HEK293 (cell line): ENCODE data around the gene RAMP3.

ENCODE experiments used
- CTCF ChIA-PET: fragments of 350-600 bp; formaldehyde crosslinking; extraction: SDS; loops from one replicate; lab custom pipeline; 2021; ENCODE audit warnings: antibody characterized with exemption; lab: Yijun Ruan, JAX
- POLR2A ChIA-PET: fragments of 300-600 bp; formaldehyde crosslinking; extraction: SDS; loops from one replicate; lab custom pipeline; 2020; ENCODE audit warnings: antibody characterized with exemption, inconsistent platforms; lab: Yijun Ruan, JAX
- H3K27ac ChIP-seq: fragments of 200-500 bp; sonication (Bioruptor generic); 2 replicates; pipeline ENCODE4 v1.5.1; 2014; ENCODE audit warnings: low read depth, low read length, control low read depth, inconsistent platforms; ENCODE audit errors: extremely low read depth
- H3K36me3 ChIP-seq, 2 experiments: fragments of 200-500 bp in 1 of 2; sonication (Bioruptor generic) in 1 of 2; 1 replicate in 1 of 2; 2 replicates in 1 of 2; pipeline ENCODE4 v1.5.1; 2014 to 2017; ENCODE audit warnings: inconsistent platforms in 2 of 2, low read length in 2 of 2; ENCODE audit not compliant: control insufficient read depth in 2 of 2, insufficient read depth in 1 of 2
- H3K4me1 ChIP-seq: fragments of 200-500 bp; sonication (Bioruptor generic); 2 replicates; pipeline ENCODE4 v1.5.1; 2014; ENCODE audit warnings: mild to moderate bottlenecking, low read length, inconsistent platforms; ENCODE audit not compliant: control insufficient read depth, insufficient read depth
- H3K4me3 ChIP-seq: 2 replicates; pipeline ENCODE4 v1.5.1; 2011; ENCODE audit warnings: low read depth, mild to moderate bottlenecking, control low read depth, low read length, moderate library complexity
- H3K9me3 ChIP-seq: fragments of 200-500 bp; sonication (Bioruptor generic); 2 replicates; pipeline ENCODE4 v1.5.1; 2014; ENCODE audit warnings: low read depth, low read length, inconsistent platforms; ENCODE audit not compliant: control insufficient read depth, insufficient read depth
- GLIS2 ChIP-seq: fragments of 450-650 bp; formaldehyde crosslinking; IDR thresholded peaks from 2 replicates; pipeline ENCODE4 v1.5.1; 2016; ENCODE audit warnings: missing biosample characterization, missing genetic modification characterization
- HOXA7 ChIP-seq: sonication (generic); formaldehyde crosslinking; IDR thresholded peaks from 2 replicates; pipeline ENCODE4 v1.8.1; 2022; ENCODE audit warnings: missing genetic modification reagents, borderline replicate concordance
- KLF10 ChIP-seq: fragments of 450-650 bp; IDR thresholded peaks from 2 replicates; pipeline ENCODE4 v1.5.1; 2018; ENCODE audit warnings: missing biosample characterization, mild to moderate bottlenecking, missing genetic modification characterization
- OSR2 ChIP-seq: fragments of 450-650 bp; formaldehyde crosslinking; IDR thresholded peaks from 2 replicates; pipeline ENCODE4 v1.5.1; 2016; ENCODE audit warnings: missing biosample characterization, missing genetic modification characterization
- PRDM1 ChIP-seq: fragments of 450-650 bp; formaldehyde crosslinking; IDR thresholded peaks from 2 replicates; pipeline ENCODE4; 2016; ENCODE audit warnings: missing biosample characterization, missing genetic modification characterization
- SCRT1 ChIP-seq: fragments of 450-650 bp; formaldehyde crosslinking; IDR thresholded peaks from 2 replicates; pipeline ENCODE4 v1.5.1; 2016; ENCODE audit warnings: missing biosample characterization, missing genetic modification characterization, borderline replicate concordance
- SETDB1 ChIP-seq: IDR thresholded peaks from one replicate; pipeline ENCODE4 v1.6.1; 2017; ENCODE audit warnings: mild to moderate bottlenecking, low read length, moderate library complexity, mixed read lengths; ENCODE audit not compliant: insufficient read length
- SP2 ChIP-seq: fragments of 450-650 bp; formaldehyde crosslinking; IDR thresholded peaks from 2 replicates; pipeline ENCODE4 v1.5.1; 2016; ENCODE audit warnings: missing biosample characterization, missing genetic modification characterization
- ZNF10 ChIP-seq: fragments of 450-650 bp; formaldehyde crosslinking; IDR thresholded peaks from 2 replicates; pipeline ENCODE4 v1.5.1; 2017; ENCODE audit warnings: missing biosample characterization, missing genetic modification characterization
- ZNF112 ChIP-seq: fragments of 450-650 bp; formaldehyde crosslinking; IDR thresholded peaks from 2 replicates; pipeline ENCODE4 v1.5.0; 2017; ENCODE audit warnings: missing biosample characterization, missing genetic modification characterization
- ZNF146 ChIP-seq: fragments of 450-650 bp; formaldehyde crosslinking; IDR thresholded peaks from 2 replicates; pipeline ENCODE4 v1.5.1; 2016; ENCODE audit warnings: missing biosample characterization, missing genetic modification characterization
- ZNF19 ChIP-seq: fragments of 450-650 bp; formaldehyde crosslinking; IDR thresholded peaks from 2 replicates; pipeline ENCODE4; 2016; ENCODE audit warnings: missing biosample characterization, missing genetic modification characterization, low read depth
- ZNF214 ChIP-seq: fragments of 450-650 bp; formaldehyde crosslinking; IDR thresholded peaks from 2 replicates; pipeline ENCODE4 v1.5.1; 2017; ENCODE audit warnings: missing biosample characterization, mild to moderate bottlenecking, missing genetic modification characterization, borderline replicate concordance
- ZNF324 ChIP-seq: fragments of 450-650 bp; formaldehyde crosslinking; IDR thresholded peaks from 2 replicates; pipeline ENCODE4 v1.5.1; 2016; ENCODE audit warnings: missing biosample characterization, missing genetic modification characterization
- ZNF350 ChIP-seq: fragments of 450-650 bp; formaldehyde crosslinking; IDR thresholded peaks from 2 replicates; pipeline ENCODE4 v1.5.0; 2017; ENCODE audit warnings: missing biosample characterization, mild to moderate bottlenecking, missing genetic modification characterization
- ZNF488 ChIP-seq: fragments of 450-650 bp; formaldehyde crosslinking; IDR thresholded peaks from 2 replicates; pipeline ENCODE4 v1.5.1; 2016; ENCODE audit warnings: missing biosample characterization, missing genetic modification characterization
- ZNF555 ChIP-seq: fragments of 450-650 bp; formaldehyde crosslinking; conservative IDR thresholded peaks from 2 replicates; pipeline ENCODE4 v1.5.1; 2017; ENCODE audit warnings: missing biosample characterization, mild to moderate bottlenecking, missing genetic modification characterization, inconsistent platforms
- ZNF610 ChIP-seq: fragments of 450-650 bp; formaldehyde crosslinking; IDR thresholded peaks from 2 replicates; pipeline ENCODE4 v1.5.1; 2016; ENCODE audit warnings: missing biosample characterization, missing genetic modification characterization, borderline replicate concordance
- ZNF623 ChIP-seq: fragments of 450-650 bp; formaldehyde crosslinking; IDR thresholded peaks from 2 replicates; pipeline ENCODE4 v1.5.1; 2016; ENCODE audit warnings: missing biosample characterization, missing genetic modification characterization
- ZNF747 ChIP-seq: fragments of 450-650 bp; formaldehyde crosslinking; IDR thresholded peaks from 2 replicates; pipeline ENCODE4 v1.5.1; 2016; ENCODE audit warnings: missing biosample characterization, missing genetic modification characterization
- ZNF76 ChIP-seq: fragments of 450-650 bp; formaldehyde crosslinking; IDR thresholded peaks from 2 replicates; pipeline ENCODE4; 2016; ENCODE audit warnings: low read depth, missing biosample characterization, missing genetic modification characterization, borderline replicate concordance
- ZNF843 ChIP-seq: fragments of 450-650 bp; formaldehyde crosslinking; IDR thresholded peaks from 2 replicates; pipeline ENCODE4 v1.5.1; 2016; ENCODE audit warnings: missing biosample characterization, missing genetic modification characterization
- ZSCAN23 ChIP-seq: fragments of 450-650 bp; formaldehyde crosslinking; IDR thresholded peaks from 2 replicates; pipeline ENCODE4 v1.5.1; 2016; ENCODE audit warnings: missing biosample characterization, missing genetic modification characterization
- TF ChIP-seq, protein P1 (sequence below): fragments of 450-650 bp; formaldehyde crosslinking; IDR thresholded peaks from 2 replicates; pipeline ENCODE4 v1.5.1; 2017; ENCODE audit warnings: missing biosample characterization, missing genetic modification characterization

The RAMP3 gene

DNA sequence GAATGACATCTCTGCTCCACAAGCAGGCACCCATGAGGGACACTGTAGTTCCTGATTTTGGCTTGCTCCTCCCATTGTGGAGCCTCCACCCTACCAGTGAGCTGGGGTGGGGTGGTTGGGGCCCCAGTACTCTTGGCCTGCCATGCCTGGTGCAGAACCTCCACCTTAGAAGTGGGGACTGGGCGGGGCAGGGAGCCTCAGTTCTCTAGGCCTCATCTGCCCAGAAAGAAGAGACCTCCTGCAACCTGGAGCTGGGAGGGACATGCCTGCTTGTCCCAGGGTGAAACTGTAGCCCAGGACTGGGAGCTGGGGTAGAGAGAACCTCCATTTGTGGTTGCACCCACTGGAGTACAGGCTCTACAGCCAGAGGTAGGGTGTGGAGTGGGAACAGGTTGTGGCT, 14.4 kb downstream of the RAMP3 start:
- CTCF ChIA-PET: interaction anchor here (0.6 to 0.8 kb wide), 2 partner anchors 12 to 13 kb away, joined by 3 to 4 read pairs; no protein-coding TSS in a partner anchor
- Histone ChIP-seq H3K4me1 (no peaks in the 10 kb centered on the region), H3K4me3 (no peak overlapping the region)

DNA sequence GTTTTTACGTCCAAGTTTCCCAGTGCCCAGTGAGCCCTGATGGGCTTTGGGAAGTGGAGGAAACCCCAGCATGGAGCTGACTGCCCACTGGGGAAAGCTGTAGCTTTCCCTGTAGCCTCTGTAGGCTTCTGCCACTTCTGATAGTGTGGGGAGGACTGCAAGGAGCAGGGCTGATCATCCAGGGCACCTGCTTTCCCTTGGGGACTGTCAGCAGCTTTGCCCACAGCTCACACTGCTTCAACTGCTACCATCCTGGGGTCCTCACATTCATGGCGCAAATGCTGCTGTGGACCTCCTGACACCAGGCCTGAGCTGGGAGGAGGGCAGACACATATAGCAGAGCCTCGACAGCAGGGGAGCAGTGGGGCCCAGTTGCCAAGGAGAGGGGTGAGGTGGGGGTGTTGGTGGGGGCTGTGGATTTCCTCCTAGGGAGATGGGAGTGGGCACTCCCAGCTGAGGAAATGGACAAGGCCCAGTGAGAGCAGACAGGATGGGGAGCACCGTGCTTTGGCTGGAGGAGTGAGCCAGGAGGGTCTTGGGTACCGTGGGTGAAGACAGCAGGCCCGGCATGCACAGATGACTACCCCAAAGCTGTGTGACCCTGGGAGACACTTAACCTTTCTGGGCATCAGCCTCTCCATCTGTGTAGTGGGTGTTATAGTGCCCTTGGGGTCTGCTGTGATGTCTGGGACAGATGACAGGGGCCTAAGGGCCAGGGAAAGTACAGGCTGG, 16.2 kb downstream of the RAMP3 start:
- H3K27ac ChIP-seq: no peak overlapping the region
- no peaks in the 10 kb centered on the region for H3K9me3 ChIP-seq
- H3K4me1 ChIP-seq: no peaks in the 10 kb centered on the region
- H3K36me3 ChIP-seq: no peaks in the 10 kb centered on the region
- POLR2A ChIA-PET: no interaction called here
- TF ChIP-seq ZNF610 (tag by site-specific recombination) (no peak), ZNF843 (tag by site-specific recombination) (no peak), GLIS2 (tag by site-specific recombination) (no peak), ZNF76 (no peak), ZNF10 (tag by site-specific recombination) (no peak), PRDM1 (tag by site-specific recombination) (no peak), SETDB1 (no peak), ZNF112 (tag by site-specific recombination) (no peak), SP2 (tag by site-specific recombination) (no peak), ZNF747 (no peak), ZNF214 (tag by site-specific recombination) (no peak)
- TF ChIP-seq, all 188 proteins: peak for 0
- H3K4me3 ChIP-seq: no peak overlapping the region
- CTCF ChIA-PET: interaction anchor here (0.7 kb wide), 1 partner anchor 774 kb away, joined by 3 read pairs; no protein-coding TSS in a partner anchor

More for the DNA sequence above, 14.4 kb downstream of the RAMP3 start:
- TF ChIP-seq HOXA7 (CRISPR knock-in tag) (no peak), ZNF19 (no peak), ZNF350 (tag by site-specific recombination) (no peak), OSR2 (tag by site-specific recombination) (no peak), ZNF324 (tag by site-specific recombination) (no peak), KLF10 (tag by site-specific recombination) (no peak), ZNF555 (tag by site-specific recombination) (no peak), SCRT1 (tag by site-specific recombination) (no peak), ZNF623 (no peak), ZNF146 (tag by site-specific recombination) (no peak), ZNF488 (no peak), ZSCAN23 (tag by site-specific recombination) (no peak)
- TF ChIP-seq, protein P1, sequence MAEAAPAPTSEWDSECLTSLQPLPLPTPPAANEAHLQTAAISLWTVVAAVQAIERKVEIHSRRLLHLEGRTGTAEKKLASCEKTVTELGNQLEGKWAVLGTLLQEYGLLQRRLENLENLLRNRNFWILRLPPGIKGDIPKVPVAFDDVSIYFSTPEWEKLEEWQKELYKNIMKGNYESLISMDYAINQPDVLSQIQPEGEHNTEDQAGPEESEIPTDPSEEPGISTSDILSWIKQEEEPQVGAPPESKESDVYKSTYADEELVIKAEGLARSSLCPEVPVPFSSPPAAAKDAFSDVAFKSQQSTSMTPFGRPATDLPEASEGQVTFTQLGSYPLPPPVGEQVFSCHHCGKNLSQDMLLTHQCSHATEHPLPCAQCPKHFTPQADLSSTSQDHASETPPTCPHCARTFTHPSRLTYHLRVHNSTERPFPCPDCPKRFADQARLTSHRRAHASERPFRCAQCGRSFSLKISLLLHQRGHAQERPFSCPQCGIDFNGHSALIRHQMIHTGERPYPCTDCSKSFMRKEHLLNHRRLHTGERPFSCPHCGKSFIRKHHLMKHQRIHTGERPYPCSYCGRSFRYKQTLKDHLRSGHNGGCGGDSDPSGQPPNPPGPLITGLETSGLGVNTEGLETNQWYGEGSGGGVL (tag by site-specific recombination): no peak
- Histone ChIP-seq H3K36me3 (no peaks in the 10 kb centered on the region), H3K27ac (no peak overlapping the region), H3K9me3 (no peaks in the 10 kb centered on the region)
- POLR2A ChIA-PET: no interaction called here
